K562 (cell line): ENCODE data around the gene B3GAT1. TPM values are rescaled to one million over a fixed set of nuclear protein-coding genes. Genes with fewer than 3 reads are reported as not detected.
"Not testable (repeated sequence)": the region's sequence is repeated elsewhere in the genome, so short reads cannot be mapped to it uniquely, and the experiment has no call there.

Experiments
- ATAC-seq: fragments of 200-7000 bp; cut with Tn5 transposase; 3 replicates; pipeline ENCODE4 v1.9.1; 2020; ENCODE audit warnings: moderate library complexity
- BruUV-seq: library from RNA; stranded (reverse); fragments of 400-500 nt; replicated peaks from 2 replicates; lab custom pipeline; 2021; lab: Mats Ljungman, UMichigan
- CTCF ChIA-PET: fragments of 300-600 bp; formaldehyde crosslinking; extraction: SDS; loops from one replicate; lab custom pipeline; 2021; ENCODE audit warnings: low intra/inter-chr PET ratio; lab: Yijun Ruan, JAX
- POLR2A ChIA-PET: fragments of 300-600, 350-650 bp; sonication (Branson Sonifier 250); formaldehyde crosslinking; extraction: SDS; loops from one replicate; lab custom pipeline; 2021; ENCODE audit warnings: antibody characterized with exemption, inconsistent platforms; lab: Yijun Ruan, JAX
- DNase-seq, 4 experiments: peaks; one replicate each; pipeline versions ENCODE4 v3.0.0 to v3.0.0-alpha.2; 2011 to 2018; ENCODE audit warnings: low spot score in 3 of 4, mixed read lengths in 3 of 4; ENCODE audit errors: extremely low read depth in 1 of 4
- FAIRE-seq: peaks from 2 replicates; lab custom pipeline; 2011; peaks lifted over from hg19 to GRCh38; lab: Jason Lieb, UNC
- H2AFZ ChIP-seq: 2 replicates; pipeline ENCODE4 v1.6.0; 2011; ENCODE audit warnings: low read depth, low read length, control low read depth, inconsistent platforms
- H3K27ac ChIP-seq: fragments of 200-600 bp; 3 replicates; pipeline ENCODE4 v1.8.0; 2011; ENCODE audit warnings: low read depth, mild to moderate bottlenecking, control low read depth, inconsistent platforms, low read length, moderate library complexity, mixed read lengths; ENCODE audit errors: extremely low read depth
- H3K27me3 ChIP-seq, 2 experiments: fragments of 300-600 bp in 1 of 2; 2 replicates in 1 of 2; 3 replicates in 1 of 2; pipeline versions ENCODE4 v1.6.0 to v1.8.0; 2011; ENCODE audit warnings: inconsistent platforms in 2 of 2, low read length in 2 of 2, mild to moderate bottlenecking in 1 of 2, mixed read lengths in 1 of 2, moderate library complexity in 1 of 2; ENCODE audit not compliant: control insufficient read depth in 2 of 2, insufficient read depth in 2 of 2
- H3K36me3 ChIP-seq: fragments of 300-600 bp; 3 replicates; pipeline ENCODE4 v1.8.0; 2011; ENCODE audit warnings: mild to moderate bottlenecking, low read length, inconsistent platforms; ENCODE audit not compliant: control insufficient read depth, insufficient read depth
- H3K4me1 ChIP-seq, 2 experiments: fragments of 200-600 bp in 1 of 2; replicated peaks in 1 of 2; 2 replicates in 1 of 2; 3 replicates in 1 of 2; pipeline versions ENCODE4 v1.5.1 to v1.8.0; 2011; ENCODE audit warnings: inconsistent platforms in 2 of 2, low read length in 2 of 2, mild to moderate bottlenecking in 1 of 2, mixed read lengths in 1 of 2, moderate library complexity in 1 of 2; ENCODE audit not compliant: control insufficient read depth in 2 of 2, insufficient read depth in 2 of 2
- H3K4me2 ChIP-seq: 2 replicates; pipeline ENCODE4 v1.6.1; 2011; ENCODE audit warnings: low read length, control low read depth, inconsistent platforms, mixed read lengths; ENCODE audit not compliant: insufficient read depth
- H3K4me3 ChIP-seq: fragments of 200-600 bp; sonication (generic), shearing (Covaris generic); 2 replicates; pipeline ENCODE4 v1.5.1; 2016; ENCODE audit warnings: control low read depth, inconsistent platforms
- H3K79me2 ChIP-seq: fragments of 200-600 bp; 3 replicates; pipeline ENCODE4 v1.8.0; 2011; ENCODE audit warnings: low read length, inconsistent platforms; ENCODE audit not compliant: control insufficient read depth, insufficient read depth
- H3K9ac ChIP-seq, 2 experiments: 2 replicates each; pipeline versions ENCODE4 v1.6.0 to v1.6.1; 2011; ENCODE audit warnings: low read depth in 2 of 2, low read length in 2 of 2, control low read depth in 1 of 2, inconsistent platforms in 1 of 2, mild to moderate bottlenecking in 1 of 2, mixed read lengths in 1 of 2; ENCODE audit not compliant: insufficient read depth in 1 of 2
- H3K9me1 ChIP-seq: one replicate; pipeline ENCODE4 v1.6.0; 2011; ENCODE audit warnings: inconsistent platforms, mild to moderate bottlenecking, low read length, moderate library complexity; ENCODE audit not compliant: control insufficient read depth, insufficient read depth
- H3K9me3 ChIP-seq: replicated peaks from 2 replicates; pipeline ENCODE4 v1.5.1; 2011; ENCODE audit warnings: low read depth, low read length, inconsistent platforms; ENCODE audit not compliant: control insufficient read depth, insufficient read depth
- H4K20me1 ChIP-seq: replicated peaks from 2 replicates; pipeline ENCODE4 v1.6.1; 2011; ENCODE audit warnings: low read length, inconsistent platforms, mixed read lengths; ENCODE audit not compliant: control insufficient read depth, insufficient read depth
- CBX3 ChIP-seq, 2 experiments: IDR thresholded peaks; 1 replicate in 1 of 2; 2 replicates in 1 of 2; pipeline ENCODE4 v1.6.1; 2012; ENCODE audit warnings: inconsistent platforms in 2 of 2, low read length in 2 of 2, borderline replicate concordance in 1 of 2, control low read depth in 1 of 2
- CBX5 ChIP-seq: IDR thresholded peaks from 2 replicates; pipeline ENCODE4 v1.6.1; 2014; ENCODE audit warnings: low read depth, borderline replicate concordance
- RFX1 ChIP-seq: fragments of 450-650 bp; IDR thresholded peaks from 2 replicates; pipeline ENCODE4 v1.6.1; 2016; ENCODE audit warnings: mild to moderate bottlenecking, moderate library complexity
- SMAD4 ChIP-seq: fragments of 250-450 bp; sonication (Bioruptor Pico); conservative IDR thresholded peaks from 2 replicates; pipeline ENCODE4 v1.8.0; 2021; ENCODE audit warnings: inconsistent platforms, mild to moderate bottlenecking, moderate library complexity
- SMARCC2 ChIP-seq: fragments of 450-650 bp; IDR thresholded peaks from 2 replicates; pipeline ENCODE4 v1.6.1; 2017; ENCODE audit warnings: antibody characterized with exemption, moderate library complexity, mild to moderate bottlenecking, low read depth
- TCF7L2 ChIP-seq: fragments of 150-350 bp; IDR thresholded peaks from 2 replicates; pipeline ENCODE4 v1.6.1; 2016; ENCODE audit warnings: low read depth, mild to moderate bottlenecking, low read length, moderate library complexity
- ZNF324 ChIP-seq: fragments of 250-450 bp; sonication (Bioruptor Pico); IDR thresholded peaks from 2 replicates; pipeline ENCODE4 v1.4.0; 2020; ENCODE audit warnings: mild to moderate bottlenecking
- WGBS: fragments of 100-300 bp; shearing (Covaris generic); methylation state at CpG from one replicate; pipeline ENCODE4 v1.1.6; 2016; ENCODE audit warnings: low coverage, mixed read lengths; ENCODE audit not compliant: insufficient coverage; ENCODE audit errors: missing lambda C conversion rate; 5-methylcytosine and 5-hydroxymethylcytosine counted together
- in situ Hi-C: fragments of 300-500 bp; cut with MboI; formaldehyde crosslinking; loops from 4 replicates; pipeline ENCODE4 v1.15.0; 2018; ENCODE audit warnings: inconsistent platforms, mixed read lengths
- intact Hi-C: fragments of 100-400 bp; cut with micrococcal nuclease; formaldehyde crosslinking; loops from 2 replicates; pipeline ENCODE4 v1.14.2; 2022
- polyA plus RNA-seq, 8 experiments: library from polyadenylated mRNA; depleted of rRNA in 4 of 8; stranded (reverse) in 5 of 8; unstranded in 3 of 8; fragments of >200 nt; fragmentation: Nextera tagmentation in 2 of 8; fragmentation: Illumina TruSeq in 1 of 8; extraction: Ambion mirVana in 2 of 8; extraction: Trizol in 1 of 8; gene quantifications; 2 replicates each; pipeline versions ENCODE4 v1.2.1 to v1.2.3, GENCODE V29; 2011 to 2014; ENCODE audit warnings: inconsistent platforms in 1 of 8, missing spikeins in 1 of 8
- total RNA-seq, 7 experiments: library from RNA; depleted of rRNA in 6 of 7; stranded (reverse); fragments of >200 nt in 6 of 7; fragmentation: Illumina TruSeq in 2 of 7; extraction: Trizol in 2 of 7; gene quantifications; 2 replicates each; pipeline versions ENCODE4 v1.2.1 to v1.2.3, GENCODE V29; 2011 to 2021; ENCODE audit warnings: low replicate concordance in 1 of 7

Gene B3GAT1
- total and polyA plus RNA-seq, 9 of the 15 experiments (the other 6 are each of a cell fraction or from before 2014, with no cell fraction given) = 0.01 to 0.53 (median 0.14) TPM; not detected in 1

DNA sequence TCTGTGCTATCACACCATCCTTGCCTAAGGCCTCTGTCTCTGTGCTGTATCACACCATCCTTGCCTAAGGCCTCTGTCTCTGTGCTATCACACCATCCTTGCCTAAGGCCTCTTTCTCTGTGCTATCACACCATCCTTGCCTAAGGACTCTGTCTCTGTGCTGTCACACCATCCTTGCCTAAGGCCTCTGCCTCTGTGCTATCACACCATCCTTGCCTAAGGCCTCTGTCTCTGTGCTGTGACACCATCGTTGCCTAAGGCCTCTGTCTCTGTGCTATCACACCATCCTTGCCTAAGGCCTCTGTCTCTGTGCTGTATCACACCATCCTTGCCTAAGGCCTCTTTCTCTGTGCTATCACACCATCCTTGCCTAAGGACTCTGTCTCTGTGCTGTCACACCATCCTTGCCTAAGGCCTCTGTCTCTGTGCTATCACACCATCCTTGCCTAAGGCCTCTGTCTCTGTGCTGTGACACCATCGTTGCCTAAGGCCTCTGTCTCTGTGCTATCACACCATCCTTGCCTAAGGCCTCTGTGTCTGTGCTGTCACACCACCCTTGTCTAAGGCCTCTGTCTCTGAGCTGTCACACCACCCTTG lies 45.5 kb upstream of the B3GAT1 start:
- H3K27me3 ChIP-seq, H3K4me2 ChIP-seq, POLR2A ChIA-PET, H3K9me1 ChIP-seq, H3K27ac ChIP-seq, BruUV-seq, H4K20me1 ChIP-seq, H3K36me3 ChIP-seq, in situ Hi-C loops, H3K9me3 ChIP-seq, H3K79me2 ChIP-seq, H3K4me3 ChIP-seq, CTCF ChIA-PET, FAIRE-seq, DNase-seq, H2AFZ ChIP-seq, intact Hi-C loops, H3K9ac ChIP-seq, H3K4me1 ChIP-seq, ATAC-seq: not testable (repeated sequence)
- 0 out of 2 replicates have a peak, but pooled peaks have one; percentile 54 for TF ChIP-seq ZNF324 (CRISPR knock-in tag)
- peak in 1 of 2 experiments; percentile 29; a peak in 1 of 3 replicates for TF ChIP-seq CBX3 (IDR thresholded peaks at IDR 0.05; ENCODE audit: borderline replicate concordance in 1 of 2, low read length in 2 of 2)
- 0 out of 2 replicates have a peak, but pooled peaks have one; percentile 39 for TF ChIP-seq CBX5
- no CpG with 5 or more reads among the region's 2 CpGs for WGBS

- Histone ChIP-seq H3K4me1 (no peaks in the 10 kb centered on the region), H3K36me3 (no peaks in the 10 kb centered on the region), H3K4me2 (no peak overlapping the region), H3K9me3 (no peaks in the 10 kb centered on the region), H3K27me3 (no peaks in the 10 kb centered on the region; a peak in 1 of 5 replicates), H3K79me2 (no peaks in the 10 kb centered on the region), H3K4me3 (no peak overlapping the region), H3K9me1 (no peaks in the 10 kb centered on the region), H3K27ac (no peak overlapping the region), H4K20me1 (no peaks in the 10 kb centered on the region), H2AFZ (no peak overlapping the region), H3K9ac (no peak overlapping the region)
- TF ChIP-seq SMAD4 (CRISPR knock-in tag) (no peak), RFX1 (peak; percentile 39), SMARCC2 (no peak), TCF7L2 (no peak)
- ChIA-PET CTCF (no interaction called here), POLR2A (no interaction called here)
- intact Hi-C loops = no loop called here
- ATAC-seq (no peak), FAIRE-seq (no peak), DNase-seq (no peak)
- WGBS = 0% methylated on average over 3 of the region's 3 CpGs
- BruUV-seq = no TSS peak
- in situ Hi-C loops = no loop called here
Measured at GRCh38 chr11:134455516-134455915, 43.5 kb upstream of the B3GAT1 start.
